ENCODE data around the gene MT1HL1. TPM values are rescaled to one million over a fixed set of nuclear protein-coding genes. Genes with fewer than 3 reads are reported as not detected.

The MT1HL1 gene
- total and polyA plus RNA-seq, 3 donors from 2014 or later = not detected

DNA sequence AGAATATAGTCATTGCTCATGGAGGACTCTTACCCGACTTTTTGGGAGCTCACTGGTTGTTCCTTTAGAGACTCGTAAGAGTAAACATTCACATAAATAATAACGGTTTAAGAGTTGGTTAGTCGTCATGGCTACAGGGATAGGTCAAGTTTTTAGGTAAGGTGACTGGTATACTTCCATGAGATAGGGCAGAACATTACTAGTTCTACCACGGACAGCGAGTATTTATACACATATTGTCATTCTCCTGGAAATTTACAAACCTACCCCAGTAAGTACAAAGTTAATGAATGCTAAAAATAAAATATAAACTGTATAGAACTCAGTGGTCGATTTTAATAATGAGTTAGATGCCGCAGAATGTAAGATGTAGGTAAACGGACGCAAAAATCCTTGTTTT, 36.6 kb upstream of the MT1HL1 start:
- no peak overlapping the region for H3K27ac ChIP-seq
- DNase-seq = no peak
- no peak for TF ChIP-seq POLR2A (IDR thresholded peaks at IDR 0.05)
- TF ChIP-seq, protein P1, sequence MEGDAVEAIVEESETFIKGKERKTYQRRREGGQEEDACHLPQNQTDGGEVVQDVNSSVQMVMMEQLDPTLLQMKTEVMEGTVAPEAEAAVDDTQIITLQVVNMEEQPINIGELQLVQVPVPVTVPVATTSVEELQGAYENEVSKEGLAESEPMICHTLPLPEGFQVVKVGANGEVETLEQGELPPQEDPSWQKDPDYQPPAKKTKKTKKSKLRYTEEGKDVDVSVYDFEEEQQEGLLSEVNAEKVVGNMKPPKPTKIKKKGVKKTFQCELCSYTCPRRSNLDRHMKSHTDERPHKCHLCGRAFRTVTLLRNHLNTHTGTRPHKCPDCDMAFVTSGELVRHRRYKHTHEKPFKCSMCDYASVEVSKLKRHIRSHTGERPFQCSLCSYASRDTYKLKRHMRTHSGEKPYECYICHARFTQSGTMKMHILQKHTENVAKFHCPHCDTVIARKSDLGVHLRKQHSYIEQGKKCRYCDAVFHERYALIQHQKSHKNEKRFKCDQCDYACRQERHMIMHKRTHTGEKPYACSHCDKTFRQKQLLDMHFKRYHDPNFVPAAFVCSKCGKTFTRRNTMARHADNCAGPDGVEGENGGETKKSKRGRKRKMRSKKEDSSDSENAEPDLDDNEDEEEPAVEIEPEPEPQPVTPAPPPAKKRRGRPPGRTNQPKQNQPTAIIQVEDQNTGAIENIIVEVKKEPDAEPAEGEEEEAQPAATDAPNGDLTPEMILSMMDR (IDR thresholded peaks at IDR 0.05) = no peak
- no peaks in the 10 kb centered on the region for H3K9me3 ChIP-seq
- H3K4me1 ChIP-seq = no peaks in the 10 kb centered on the region
- 51 to 57% methylated on average over 10 of the region's 10 CpGs for WGBS, 2 donors
- H3K36me3 ChIP-seq (ENCODE audit: low read depth, missing control alignments) = no peaks in the 10 kb centered on the region
- intact Hi-C loops (cut with DNase I; ENCODE audit: low total_unique reads) = no loop called here
- no peak overlapping the region for H3K4me3 ChIP-seq
- no peaks in the 10 kb centered on the region for H3K27me3 ChIP-seq

DNA sequence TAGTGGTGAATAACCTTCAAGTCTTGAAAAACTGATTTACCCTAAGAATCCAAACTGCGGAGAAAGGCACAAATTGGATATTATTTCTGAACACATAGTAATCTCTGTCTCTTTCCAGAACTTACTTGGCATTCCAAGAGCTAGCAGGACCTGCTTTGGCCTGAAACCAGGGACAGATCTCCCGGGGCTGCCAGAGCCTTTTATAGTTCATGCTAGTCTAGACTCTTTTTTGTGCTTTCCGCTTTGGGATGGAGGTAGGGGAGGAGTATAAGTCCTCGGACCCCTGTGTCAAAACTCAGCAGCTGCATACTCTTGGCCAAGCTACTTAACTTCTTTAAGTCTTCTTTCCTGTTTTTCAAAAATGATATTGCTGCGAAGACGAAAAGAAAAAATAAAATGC, 34.0 kb upstream of the MT1HL1 start:
- 71 to 79% methylated on average over 6 of the region's 6 CpGs for WGBS, 2 donors
- no peak for TF ChIP-seq POLR2A (IDR thresholded peaks at IDR 0.05)
- TF ChIP-seq, protein P1 (IDR thresholded peaks at IDR 0.05) = no peak
- no peaks in the 10 kb centered on the region for H3K27me3 ChIP-seq
- no peak for DNase-seq
- no peak overlapping the region for H3K4me3 ChIP-seq
- H3K27ac ChIP-seq = no peak overlapping the region
- no peaks in the 10 kb centered on the region for H3K9me3 ChIP-seq
- intact Hi-C loops (cut with DNase I; ENCODE audit: low total_unique reads) = no loop called here
- no peaks in the 10 kb centered on the region for H3K4me1 ChIP-seq
- H3K36me3 ChIP-seq (ENCODE audit: low read depth, missing control alignments) = no peaks in the 10 kb centered on the region

DNA sequence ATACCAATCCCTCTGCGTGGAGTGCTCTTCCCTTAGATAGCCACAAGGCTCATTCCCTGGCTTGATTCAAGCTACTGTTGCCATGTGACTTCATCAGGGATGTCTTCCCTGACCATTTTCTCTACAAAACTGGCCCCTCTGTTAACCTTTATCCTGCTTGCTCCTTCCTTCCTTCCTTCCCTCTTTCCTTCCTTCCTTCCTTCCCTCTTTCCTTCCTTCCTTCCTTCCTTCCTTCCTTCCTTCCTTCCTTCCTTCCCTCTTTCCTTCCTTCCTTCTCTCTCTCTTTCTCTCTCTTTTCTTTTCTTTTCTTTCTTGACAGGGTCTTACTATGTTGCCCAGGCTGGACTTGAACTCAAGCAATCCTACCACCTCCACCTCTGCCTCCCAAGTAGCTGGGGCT, 31.5 kb upstream of the MT1HL1 start:
- intact Hi-C loops (cut with DNase I; ENCODE audit: low total_unique reads) = no loop called here

DNA sequence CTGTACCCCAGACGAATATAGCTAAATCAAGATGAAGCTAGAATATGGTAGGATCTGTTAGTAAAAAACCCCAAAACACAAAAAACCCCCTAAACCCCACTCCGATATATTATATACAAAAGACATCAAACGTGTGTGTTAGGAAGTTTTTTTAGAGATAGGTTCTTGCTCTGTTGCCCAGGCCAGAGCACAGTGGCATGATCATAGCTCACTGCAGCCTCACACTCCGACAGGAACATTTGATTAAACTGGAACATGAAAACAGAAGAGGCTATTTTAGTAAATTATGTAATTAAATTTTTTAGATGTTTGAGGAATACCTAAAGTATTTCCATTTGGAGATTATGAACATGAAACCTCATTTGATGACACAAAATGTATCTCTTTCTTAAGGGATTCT, 29.6 kb upstream of the MT1HL1 start:
- intact Hi-C loops (cut with DNase I; ENCODE audit: low total_unique reads) = no loop called here
- H3K4me1 ChIP-seq = no peaks in the 10 kb centered on the region
- H3K27ac ChIP-seq = no peak overlapping the region
- no peak for TF ChIP-seq POLR2A (IDR thresholded peaks at IDR 0.05)
- TF ChIP-seq, protein P1 (IDR thresholded peaks at IDR 0.05) = no peak
- DNase-seq = no peak
- H3K9me3 ChIP-seq = no peaks in the 10 kb centered on the region
- H3K4me3 ChIP-seq = no peak overlapping the region
- H3K36me3 ChIP-seq (ENCODE audit: low read depth, missing control alignments) = no peaks in the 10 kb centered on the region
- H3K27me3 ChIP-seq = no peaks in the 10 kb centered on the region
- 57 to 77% methylated on average over 4 of the region's 4 CpGs for WGBS, 2 donors

More for the DNA sequence above, 31.5 kb upstream of the MT1HL1 start:
- TF ChIP-seq, protein P1 (IDR thresholded peaks at IDR 0.05) = no peak
- no peak for TF ChIP-seq POLR2A (IDR thresholded peaks at IDR 0.05)
- Histone ChIP-seq H3K9me3 (no peaks in the 10 kb centered on the region), H3K27ac (no peak overlapping the region), H3K4me1 (no peaks in the 10 kb centered on the region), H3K4me3 (no peak overlapping the region), H3K36me3 (ENCODE audit: low read depth, missing control alignments) (no peaks in the 10 kb centered on the region), H3K27me3 (no peaks in the 10 kb centered on the region)
- no peak for DNase-seq
- WGBS, 2 donors = 95 to 100% methylated on average over 1 of the region's 1 CpG

DNA sequence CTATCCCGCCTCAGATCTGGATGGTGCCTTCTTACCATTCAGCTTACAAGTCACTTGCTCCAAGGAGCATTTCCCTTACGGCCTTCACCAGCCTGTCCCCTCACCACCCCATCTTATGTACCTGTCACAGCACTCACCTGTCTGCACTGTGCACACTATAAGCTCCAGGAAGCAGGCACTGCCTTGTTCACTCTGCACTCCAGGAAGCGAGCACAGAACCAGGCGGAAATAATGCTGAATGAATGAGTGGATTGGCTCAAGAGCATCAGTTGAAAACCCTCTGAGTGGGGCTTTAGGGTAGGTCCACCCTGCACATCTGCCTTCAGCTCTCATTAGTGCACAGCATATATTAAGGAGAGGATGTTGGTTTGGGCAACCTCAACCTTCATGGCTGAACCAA, 28.8 kb upstream of the MT1HL1 start:
- Histone ChIP-seq H3K4me3 (no peak overlapping the region), H3K9me3 (no peaks in the 10 kb centered on the region), H3K36me3 (ENCODE audit: low read depth, missing control alignments) (no peaks in the 10 kb centered on the region), H3K4me1 (no peaks in the 10 kb centered on the region), H3K27ac (no peak overlapping the region), H3K27me3 (no peaks in the 10 kb centered on the region)
- no peak for DNase-seq
- 89 to 93% methylated on average over 4 of the region's 4 CpGs for WGBS, 2 donors
- TF ChIP-seq, protein P1 (IDR thresholded peaks at IDR 0.05) = no peak
- no peak for TF ChIP-seq POLR2A (IDR thresholded peaks at IDR 0.05)
- intact Hi-C loops (cut with DNase I; ENCODE audit: low total_unique reads) = no loop called here

Data from testis (tissue), 3 donors.